GM19351 (cell line): ENCODE data around the gene TMEM237.
"Not testable (repeated sequence)": the region's sequence is repeated elsewhere in the genome, so short reads cannot be mapped to it uniquely, and the experiment has no call there.

Experiments used
- ATAC-seq: cut with Tn5 transposase; IDR thresholded peaks from one replicate; pipeline ENCODE4 v1.9.1; 2021; ENCODE audit warnings: mild to moderate bottlenecking, moderate library complexity; ENCODE audit not compliant: unreplicated experiment

Gene TMEM237

GRCh38 chr2:201643216-201643890, at the start of gene TMEM237:
Gene TMEM237, minus strand, starts transcription at chr2:201643503. Its CDS starts 103 bp downstream, at chr2:201643400.
- ATAC-seq: peak; percentile 55

- ATAC-seq: no peak
These were observed 41.9 kb upstream of the TMEM237 start for GRCh38 chr2:201685156-201685555.

GRCh38 chr2:201680743-201681142, 37.4 kb upstream of the TMEM237 start:
- no peak for ATAC-seq

GRCh38 chr2:201678401-201678800, 35.1 kb upstream of the TMEM237 start:
- ATAC-seq: no peak

GRCh38 chr2:201675454-201675853, 32.2 kb upstream of the TMEM237 start:
- ATAC-seq: no peak

- no peak for ATAC-seq
These were observed 31.5 kb upstream of the TMEM237 start for GRCh38 chr2:201674794-201675193.

- no peak for ATAC-seq
These were observed 31.0 kb upstream of the TMEM237 start for GRCh38 chr2:201674298-201674697.

- no peak for ATAC-seq
These were observed 30.2 kb upstream of the TMEM237 start for GRCh38 chr2:201673546-201673945.

- ATAC-seq: not testable (repeated sequence)
These were observed 27.9 kb upstream of the TMEM237 start for GRCh38 chr2:201671205-201671604.

- ATAC-seq: no peak
These were observed 26.6 kb upstream of the TMEM237 start for GRCh38 chr2:201669865-201670264.

GRCh38 chr2:201668402-201668910, 25.2 kb upstream of the TMEM237 start:
- no peak for ATAC-seq

GRCh38 chr2:201664334-201664733, 21.0 kb upstream of the TMEM237 start:
- no peak for ATAC-seq

- ATAC-seq: no peak
These were observed 18.1 kb upstream of the TMEM237 start for GRCh38 chr2:201661366-201661765.

- no peak for ATAC-seq
These were observed 17.1 kb upstream of the TMEM237 start for GRCh38 chr2:201660293-201660895.

- ATAC-seq: no peak
These were observed 13.4 kb upstream of the TMEM237 start for GRCh38 chr2:201656740-201657139.

- ATAC-seq: no peak
These were observed 12.8 kb upstream of the TMEM237 start for GRCh38 chr2:201656102-201656501.

- ATAC-seq: no peak
These were observed 11.5 kb upstream of the TMEM237 start for GRCh38 chr2:201654616-201655384.

- ATAC-seq: no peak
These were observed 9.9 kb upstream of the TMEM237 start for GRCh38 chr2:201653221-201653620.

- no peak for ATAC-seq
These were observed 6.1 kb upstream of the TMEM237 start for GRCh38 chr2:201649442-201649841.

- ATAC-seq: no peak
These were observed 4.1 kb upstream of the TMEM237 start for GRCh38 chr2:201647431-201647830.

- ATAC-seq: no peak
These were observed 698 bp upstream of the TMEM237 start for GRCh38 chr2:201644001-201644400.
